ENCODE measurements around the gene INAFM2.

Gene INAFM2

DNA sequence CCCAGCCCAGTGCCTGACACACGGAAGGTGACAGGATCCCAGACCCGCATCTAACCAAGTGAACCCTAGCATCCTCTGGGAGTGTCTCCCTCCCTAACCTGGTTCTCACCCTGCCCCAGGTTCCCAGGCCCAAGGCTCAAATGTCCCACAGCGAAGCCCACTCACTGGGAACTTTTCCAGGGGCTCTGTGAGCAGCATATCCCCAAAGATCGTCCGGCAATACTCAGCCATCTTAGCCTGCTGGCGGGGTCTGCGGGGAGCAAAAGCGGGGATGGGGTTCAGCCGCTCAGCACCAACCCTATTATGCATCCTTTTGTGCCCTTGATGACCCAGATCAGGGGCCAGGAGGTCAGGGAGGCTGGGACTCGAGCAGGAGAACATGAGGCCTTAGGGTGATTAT is 26.1 kb upstream of the INAFM2 start (continued):
- TF ChIP-seq, protein P1, sequence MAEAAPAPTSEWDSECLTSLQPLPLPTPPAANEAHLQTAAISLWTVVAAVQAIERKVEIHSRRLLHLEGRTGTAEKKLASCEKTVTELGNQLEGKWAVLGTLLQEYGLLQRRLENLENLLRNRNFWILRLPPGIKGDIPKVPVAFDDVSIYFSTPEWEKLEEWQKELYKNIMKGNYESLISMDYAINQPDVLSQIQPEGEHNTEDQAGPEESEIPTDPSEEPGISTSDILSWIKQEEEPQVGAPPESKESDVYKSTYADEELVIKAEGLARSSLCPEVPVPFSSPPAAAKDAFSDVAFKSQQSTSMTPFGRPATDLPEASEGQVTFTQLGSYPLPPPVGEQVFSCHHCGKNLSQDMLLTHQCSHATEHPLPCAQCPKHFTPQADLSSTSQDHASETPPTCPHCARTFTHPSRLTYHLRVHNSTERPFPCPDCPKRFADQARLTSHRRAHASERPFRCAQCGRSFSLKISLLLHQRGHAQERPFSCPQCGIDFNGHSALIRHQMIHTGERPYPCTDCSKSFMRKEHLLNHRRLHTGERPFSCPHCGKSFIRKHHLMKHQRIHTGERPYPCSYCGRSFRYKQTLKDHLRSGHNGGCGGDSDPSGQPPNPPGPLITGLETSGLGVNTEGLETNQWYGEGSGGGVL (tag by site-specific recombination; IDR thresholded peaks at IDR 0.05): no peak
- TF ChIP-seq ZNF302 (tag by site-specific recombination; IDR thresholded peaks at IDR 0.05; ENCODE audit: low read depth): no peak

DNA sequence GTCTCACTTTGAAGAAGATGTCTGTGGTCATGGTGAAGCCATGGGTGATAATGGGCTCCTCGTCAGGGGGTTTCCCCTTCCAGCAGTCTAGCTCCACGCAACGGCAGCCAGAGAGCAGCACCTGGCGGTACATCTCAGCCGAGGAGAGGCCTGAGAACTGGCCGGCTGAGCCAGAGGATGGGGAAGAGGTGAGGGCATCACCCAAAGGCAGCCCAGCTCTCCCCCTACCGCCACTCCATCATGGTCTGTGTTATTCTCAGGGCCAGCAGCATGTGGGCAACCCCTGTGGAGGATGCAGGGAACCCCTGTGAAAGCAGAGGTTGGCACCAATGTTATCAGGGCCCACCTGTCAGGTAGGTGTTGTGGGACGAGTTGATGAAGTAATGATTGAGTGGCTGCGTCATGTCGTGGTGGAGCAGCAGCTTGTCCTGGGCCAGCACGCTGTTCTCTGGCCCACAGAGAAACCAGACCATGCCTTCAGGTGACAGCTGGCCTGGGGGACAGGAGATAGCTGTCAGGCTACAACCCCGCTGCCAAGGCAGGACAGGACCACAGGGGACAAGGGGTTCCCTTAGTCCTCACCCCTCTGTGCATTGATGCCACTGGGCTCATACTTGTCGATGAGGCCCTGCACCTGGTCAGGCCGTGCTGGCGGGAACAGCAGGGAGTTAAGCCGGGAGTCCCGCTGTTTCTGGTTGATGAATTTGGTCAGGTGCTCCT is 25.1 kb upstream of the INAFM2 start:
- TF ChIP-seq ZNF747 (tag by site-specific recombination; IDR thresholded peaks at IDR 0.05) (no peak), ZSCAN30 (tag by site-specific recombination; IDR thresholded peaks at IDR 0.05) (no peak), ZNF138 (tag by site-specific recombination; IDR thresholded peaks at IDR 0.05; ENCODE audit: borderline replicate concordance) (no peak)
- no peaks in the 10 kb centered on the region for H3K36me3 ChIP-seq (ENCODE audit: control insufficient read depth in 2 of 2, insufficient read depth in 1 of 2, low read length in 2 of 2)
- POLR2A ChIA-PET: no interaction called here
- no peaks in the 10 kb centered on the region for H3K4me1 ChIP-seq (ENCODE audit: control insufficient read depth, insufficient read depth, low read length)
- CTCF ChIA-PET: interaction anchor here (0.6 to 1.1 kb wide), 2 partner anchors 10 to 23 kb away, joined by 3 to 4 read pairs; no protein-coding TSS in a partner anchor
- H3K27ac ChIP-seq (ENCODE audit: extremely low read depth, low read depth, low read length): no peak overlapping the region
- H3K9me3 ChIP-seq (ENCODE audit: control insufficient read depth, insufficient read depth, low read depth, low read length): no peaks in the 10 kb centered on the region
- H3K4me3 ChIP-seq (ENCODE audit: low read depth, low read length): no peak overlapping the region

DNA sequence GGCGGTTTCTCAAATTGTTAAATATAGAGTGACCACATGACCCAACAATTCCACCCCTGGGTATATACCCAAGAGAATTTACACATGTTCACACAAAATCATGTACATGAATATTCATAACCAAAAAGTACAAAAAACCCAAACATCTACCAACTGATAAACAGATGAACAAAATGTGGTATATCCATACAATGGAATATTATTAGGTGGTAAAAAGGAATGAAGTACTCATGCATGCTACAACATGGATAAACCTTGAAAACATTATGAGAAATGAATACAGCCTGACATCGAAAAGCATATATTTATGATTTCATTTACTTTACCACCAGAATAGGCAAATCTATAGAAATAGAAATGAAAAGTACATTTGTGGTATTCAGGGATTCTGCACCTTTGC is 23.1 kb upstream of the INAFM2 start:
- Histone ChIP-seq H3K36me3 (ENCODE audit: control insufficient read depth in 2 of 2, insufficient read depth in 1 of 2, low read length in 2 of 2) (no peaks in the 10 kb centered on the region), H3K27ac (ENCODE audit: extremely low read depth, low read depth, low read length) (no peak overlapping the region), H3K4me3 (ENCODE audit: low read depth, low read length) (no peak overlapping the region), H3K4me1 (ENCODE audit: control insufficient read depth, insufficient read depth, low read length) (no peaks in the 10 kb centered on the region), H3K9me3 (ENCODE audit: control insufficient read depth, insufficient read depth, low read depth, low read length) (no peaks in the 10 kb centered on the region)
- TF ChIP-seq ZNF146 (tag by site-specific recombination; IDR thresholded peaks at IDR 0.05) (peak; percentile 93), ZNF211 (tag by site-specific recombination; IDR thresholded peaks at IDR 0.05; ENCODE audit: low read depth) (no peak), ZNF580 (tag by site-specific recombination; IDR thresholded peaks at IDR 0.05) (0 out of 2 replicates have a peak, but pooled peaks have one; percentile 32)
- POLR2A ChIA-PET: no interaction called here
- CTCF ChIA-PET: interaction anchor here (0.7 kb wide), 1 partner anchor 83 kb away, joined by 3 read pairs; no protein-coding TSS in a partner anchor

- H3K4me3 ChIP-seq (ENCODE audit: low read depth, low read length): no peak overlapping the region
- ChIA-PET POLR2A (interaction anchor here (1.1 kb wide), 1 partner anchor 10 kb away, joined by 3 read pairs; no protein-coding TSS in a partner anchor), CTCF (interaction anchor here (0.6 to 1.8 kb wide), 5 partner anchors 9 to 102 kb away, joined by 3 to 8 read pairs (median 3); no protein-coding TSS in a partner anchor)
- H3K4me1 ChIP-seq (ENCODE audit: control insufficient read depth, insufficient read depth, low read length): no peaks in the 10 kb centered on the region
- no peak for TF ChIP-seq ZNF2 (tag by site-specific recombination; IDR thresholded peaks at IDR 0.05)
- TF ChIP-seq KLF9 (tag by site-specific recombination; IDR thresholded peaks at IDR 0.05; ENCODE audit: low read depth): no peak
- no peak for TF ChIP-seq ZNF677 (tag by site-specific recombination; IDR thresholded peaks at IDR 0.05)
- no peak for TF ChIP-seq ZNF155 (tag by site-specific recombination; IDR thresholded peaks at IDR 0.05)
- no peak for TF ChIP-seq MEIS1 (CRISPR knock-in tag; IDR thresholded peaks at IDR 0.05; ENCODE audit: borderline replicate concordance)
- TF ChIP-seq ZNF488 (tag by site-specific recombination; IDR thresholded peaks at IDR 0.05): no peak
- TF ChIP-seq, protein P2, sequence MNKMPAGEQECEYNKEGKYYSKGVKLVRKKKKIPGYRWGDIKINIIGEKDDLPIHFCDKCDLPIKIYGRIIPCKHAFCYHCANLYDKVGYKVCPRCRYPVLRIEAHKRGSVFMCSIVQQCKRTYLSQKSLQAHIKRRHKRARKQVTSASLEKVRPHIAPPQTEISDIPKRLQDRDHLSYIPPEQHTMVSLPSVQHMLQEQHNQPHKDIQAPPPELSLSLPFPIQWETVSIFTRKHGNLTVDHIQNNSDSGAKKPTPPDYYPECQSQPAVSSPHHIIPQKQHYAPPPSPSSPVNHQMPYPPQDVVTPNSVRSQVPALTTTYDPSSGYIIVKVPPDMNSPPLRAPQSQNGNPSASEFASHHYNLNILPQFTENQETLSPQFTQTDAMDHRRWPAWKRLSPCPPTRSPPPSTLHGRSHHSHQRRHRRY (tag by site-specific recombination; IDR thresholded peaks at IDR 0.05): no peak
- TF ChIP-seq ZNF555 (tag by site-specific recombination; conservative IDR thresholded peaks at IDR 0.05): no peak
- TF ChIP-seq ZBTB20 (tag by site-specific recombination; IDR thresholded peaks at IDR 0.05): no peak
- TF ChIP-seq, protein P3, sequence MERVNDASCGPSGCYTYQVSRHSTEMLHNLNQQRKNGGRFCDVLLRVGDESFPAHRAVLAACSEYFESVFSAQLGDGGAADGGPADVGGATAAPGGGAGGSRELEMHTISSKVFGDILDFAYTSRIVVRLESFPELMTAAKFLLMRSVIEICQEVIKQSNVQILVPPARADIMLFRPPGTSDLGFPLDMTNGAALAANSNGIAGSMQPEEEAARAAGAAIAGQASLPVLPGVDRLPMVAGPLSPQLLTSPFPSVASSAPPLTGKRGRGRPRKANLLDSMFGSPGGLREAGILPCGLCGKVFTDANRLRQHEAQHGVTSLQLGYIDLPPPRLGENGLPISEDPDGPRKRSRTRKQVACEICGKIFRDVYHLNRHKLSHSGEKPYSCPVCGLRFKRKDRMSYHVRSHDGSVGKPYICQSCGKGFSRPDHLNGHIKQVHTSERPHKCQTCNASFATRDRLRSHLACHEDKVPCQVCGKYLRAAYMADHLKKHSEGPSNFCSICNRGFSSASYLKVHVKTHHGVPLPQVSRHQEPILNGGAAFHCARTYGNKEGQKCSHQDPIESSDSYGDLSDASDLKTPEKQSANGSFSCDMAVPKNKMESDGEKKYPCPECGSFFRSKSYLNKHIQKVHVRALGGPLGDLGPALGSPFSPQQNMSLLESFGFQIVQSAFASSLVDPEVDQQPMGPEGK (tag by site-specific recombination; IDR thresholded peaks at IDR 0.05): no peak
- TF ChIP-seq BCL11B (tag by site-specific recombination; IDR thresholded peaks at IDR 0.05; ENCODE audit: low read depth): no peak
- TF ChIP-seq ZNF266 (tag by site-specific recombination; IDR thresholded peaks at IDR 0.05; ENCODE audit: low read depth): no peak
- TF ChIP-seq SP7 (tag by site-specific recombination; IDR thresholded peaks at IDR 0.05): no peak
- no peak for TF ChIP-seq ZNF658 (tag by site-specific recombination; IDR thresholded peaks at IDR 0.05)
- no peak for TF ChIP-seq ZNF169 (tag by site-specific recombination; IDR thresholded peaks at IDR 0.05)
- H3K9me3 ChIP-seq (ENCODE audit: control insufficient read depth, insufficient read depth, low read depth, low read length): no peaks in the 10 kb centered on the region
- H3K27ac ChIP-seq (ENCODE audit: extremely low read depth, low read depth, low read length): no peak overlapping the region
- H3K36me3 ChIP-seq (ENCODE audit: control insufficient read depth in 2 of 2, insufficient read depth in 1 of 2, low read length in 2 of 2): no peaks in the 10 kb centered on the region
Measured at GRCh38 chr15:40300771-40301170, 22.7 kb upstream of the INAFM2 start.
